Measurements from ENCODE around the gene PHF19. TPM values are rescaled to one million over a fixed set of nuclear protein-coding genes. Genes with fewer than 3 reads are reported as not detected.

The PHF19 gene
- total and polyA plus RNA-seq, 4 donors, result 13.6 to 42.6 (median 31.6) TPM

DNA sequence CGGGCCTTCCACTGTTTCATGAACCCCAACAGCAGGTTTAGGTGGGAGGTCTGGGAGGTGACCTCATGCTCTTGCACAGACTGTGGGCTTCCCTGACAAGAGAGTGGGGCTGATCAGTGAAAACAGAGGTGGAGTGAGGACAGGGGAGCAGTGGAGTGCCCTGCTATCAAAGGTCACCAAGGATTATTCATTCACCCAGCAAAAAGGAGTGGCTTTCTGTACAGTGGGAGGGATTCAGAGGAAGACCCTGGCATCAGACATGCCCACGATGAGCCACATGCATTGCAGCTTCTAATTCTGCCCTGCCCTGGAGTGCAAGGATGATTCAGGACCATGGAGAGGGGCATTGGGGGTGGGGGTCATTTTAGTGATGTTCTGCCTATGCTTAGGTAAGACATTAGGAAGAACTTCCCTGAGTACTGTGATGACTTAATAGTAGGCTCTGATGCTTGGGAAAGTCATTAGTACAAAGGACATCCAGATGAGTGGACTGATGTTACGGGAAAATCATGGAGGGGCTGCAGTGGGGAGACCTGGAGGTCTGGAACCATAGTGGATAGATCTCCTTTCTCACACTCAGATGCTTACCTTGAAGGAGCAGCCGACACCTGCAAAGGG is 36.8 kb upstream of the PHF19 start:
- DNase-seq (ENCODE audit: low read depth in 4 of 6, low spot score in 6 of 6), result no peak

GRCh38 chr9:120912958-120913646 is 36.1 kb upstream of the PHF19 start:
- H3K27me3 ChIP-seq (ENCODE audit: control insufficient read depth, insufficient read depth, low read length), result no peaks in the 10 kb centered on the region
- H3K4me3 ChIP-seq (ENCODE audit: low read depth, low read length), result no peak overlapping the region
- H3K36me3 ChIP-seq (ENCODE audit: control insufficient read depth, insufficient read depth, low read length), result peaks cover 19% of the 10 kb centered on the region
- WGBS (ENCODE audit: insufficient coverage), result 86% methylated on average over 10 of the region's 13 CpGs
- peaks cover 5% of the 10 kb centered on the region for H3K4me1 ChIP-seq (ENCODE audit: control insufficient read depth, insufficient read depth, low read length)
- H3K27ac ChIP-seq (ENCODE audit: low read depth, low read length), result no peak overlapping the region
- no peak for DNase-seq (ENCODE audit: low read depth in 4 of 6, low spot score in 6 of 6)
- H3K9me3 ChIP-seq (ENCODE audit: control insufficient read depth, insufficient read depth, low read length), result no peaks in the 10 kb centered on the region

More for the DNA sequence above, 36.8 kb upstream of the PHF19 start:
- H3K4me3 ChIP-seq (ENCODE audit: low read depth, low read length), result no peak overlapping the region
- H3K27me3 ChIP-seq (ENCODE audit: control insufficient read depth, insufficient read depth, low read length), result no peaks in the 10 kb centered on the region
- WGBS (ENCODE audit: insufficient coverage), result 88% methylated on average over 4 of the region's 4 CpGs
- peaks cover 21% of the 10 kb centered on the region for H3K36me3 ChIP-seq (ENCODE audit: control insufficient read depth, insufficient read depth, low read length)
- no peaks in the 10 kb centered on the region for H3K9me3 ChIP-seq (ENCODE audit: control insufficient read depth, insufficient read depth, low read length)
- peaks cover 7% of the 10 kb centered on the region for H3K4me1 ChIP-seq (ENCODE audit: control insufficient read depth, insufficient read depth, low read length)
- H3K27ac ChIP-seq (ENCODE audit: low read depth, low read length), result no peak overlapping the region

DNA sequence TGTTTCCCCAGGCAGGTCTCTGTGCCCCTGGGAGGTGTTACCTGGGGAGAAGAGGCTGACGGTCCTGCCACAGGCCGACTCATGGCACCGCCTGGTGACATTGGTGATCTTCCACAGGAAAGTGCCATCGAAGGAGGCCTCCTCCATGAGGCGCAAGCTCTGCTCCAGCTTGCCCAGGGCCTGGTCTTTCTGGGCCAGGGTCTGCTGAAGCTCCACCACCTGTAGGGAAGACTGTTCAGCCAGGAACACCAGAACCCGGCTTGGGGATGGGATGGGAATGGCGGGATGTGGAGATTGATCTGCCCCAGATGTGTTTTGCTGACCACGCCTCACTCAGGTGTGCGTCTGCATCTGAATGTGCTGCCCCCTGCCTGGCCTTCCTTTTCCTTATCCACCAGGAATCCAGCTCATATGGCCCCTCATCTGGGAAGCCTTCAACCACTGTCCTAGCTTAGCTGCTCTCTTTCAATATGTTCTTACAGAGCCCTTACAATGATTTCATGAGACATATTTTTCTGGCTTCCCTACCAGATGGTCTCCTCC is 34.4 kb upstream of the PHF19 start:
- Histone ChIP-seq H3K27ac (ENCODE audit: low read depth, low read length) (no peak overlapping the region), H3K9me3 (ENCODE audit: control insufficient read depth, insufficient read depth, low read length) (no peaks in the 10 kb centered on the region), H3K27me3 (ENCODE audit: control insufficient read depth, insufficient read depth, low read length) (no peaks in the 10 kb centered on the region), H3K36me3 (ENCODE audit: control insufficient read depth, insufficient read depth, low read length) (peaks cover 19% of the 10 kb centered on the region), H3K4me3 (ENCODE audit: low read depth, low read length) (no peak overlapping the region), H3K4me1 (ENCODE audit: control insufficient read depth, insufficient read depth, low read length) (peaks cover 5% of the 10 kb centered on the region)
- WGBS (ENCODE audit: insufficient coverage), result 88% methylated on average over 9 of the region's 9 CpGs
- DNase-seq (ENCODE audit: low read depth in 4 of 6, low spot score in 6 of 6), result no peak

GRCh38 chr9:120910643-120911042 is 33.7 kb upstream of the PHF19 start:
- H3K27ac ChIP-seq (ENCODE audit: low read depth, low read length), result no peak overlapping the region

DNA sequence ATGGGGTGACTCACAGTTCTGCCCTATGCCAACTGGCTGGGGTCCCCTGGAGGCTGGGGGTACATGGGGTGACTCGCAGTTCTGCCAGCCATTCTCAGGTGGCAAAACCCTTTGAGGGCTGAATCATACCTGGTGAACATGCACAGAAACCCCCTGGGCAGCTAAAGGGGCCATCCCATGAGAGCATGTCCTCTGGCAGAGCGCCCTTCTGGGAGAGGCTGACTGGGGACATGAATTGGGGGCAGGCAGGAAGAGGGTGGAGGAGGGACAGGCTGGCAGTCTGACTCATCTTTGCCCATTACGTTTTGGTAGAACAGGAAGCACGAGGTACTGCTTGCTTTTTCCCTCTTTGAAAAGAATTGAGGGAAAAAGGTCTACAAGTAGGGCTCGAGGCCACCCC is 32.9 kb upstream of the PHF19 start:
- no peaks in the 10 kb centered on the region for H3K9me3 ChIP-seq (ENCODE audit: control insufficient read depth, insufficient read depth, low read length)
- H3K27ac ChIP-seq (ENCODE audit: low read depth, low read length), result no peak overlapping the region
- H3K27me3 ChIP-seq (ENCODE audit: control insufficient read depth, insufficient read depth, low read length), result no peaks in the 10 kb centered on the region
- 76% methylated on average over 5 of the region's 5 CpGs for WGBS (ENCODE audit: insufficient coverage)
- H3K36me3 ChIP-seq (ENCODE audit: control insufficient read depth, insufficient read depth, low read length), result peaks cover 24% of the 10 kb centered on the region
- no peak overlapping the region for H3K4me3 ChIP-seq (ENCODE audit: low read depth, low read length)
- DNase-seq (ENCODE audit: low read depth in 4 of 6, low spot score in 6 of 6), result no peak
- H3K4me1 ChIP-seq (ENCODE audit: control insufficient read depth, insufficient read depth, low read length), result peaks cover 5% of the 10 kb centered on the region

More at GRCh38 chr9:120910643-120911042, 33.7 kb upstream of the PHF19 start:
- 100% methylated on average over 1 of the region's 3 CpGs for WGBS (ENCODE audit: insufficient coverage)
- no peak overlapping the region for H3K4me3 ChIP-seq (ENCODE audit: low read depth, low read length)
- DNase-seq (ENCODE audit: low read depth in 4 of 6, low spot score in 6 of 6), result no peak
- H3K36me3 ChIP-seq (ENCODE audit: control insufficient read depth, insufficient read depth, low read length), result peaks cover 19% of the 10 kb centered on the region
- peaks cover 5% of the 10 kb centered on the region for H3K4me1 ChIP-seq (ENCODE audit: control insufficient read depth, insufficient read depth, low read length)
- H3K27me3 ChIP-seq (ENCODE audit: control insufficient read depth, insufficient read depth, low read length), result no peaks in the 10 kb centered on the region
- H3K9me3 ChIP-seq (ENCODE audit: control insufficient read depth, insufficient read depth, low read length), result no peaks in the 10 kb centered on the region

DNA sequence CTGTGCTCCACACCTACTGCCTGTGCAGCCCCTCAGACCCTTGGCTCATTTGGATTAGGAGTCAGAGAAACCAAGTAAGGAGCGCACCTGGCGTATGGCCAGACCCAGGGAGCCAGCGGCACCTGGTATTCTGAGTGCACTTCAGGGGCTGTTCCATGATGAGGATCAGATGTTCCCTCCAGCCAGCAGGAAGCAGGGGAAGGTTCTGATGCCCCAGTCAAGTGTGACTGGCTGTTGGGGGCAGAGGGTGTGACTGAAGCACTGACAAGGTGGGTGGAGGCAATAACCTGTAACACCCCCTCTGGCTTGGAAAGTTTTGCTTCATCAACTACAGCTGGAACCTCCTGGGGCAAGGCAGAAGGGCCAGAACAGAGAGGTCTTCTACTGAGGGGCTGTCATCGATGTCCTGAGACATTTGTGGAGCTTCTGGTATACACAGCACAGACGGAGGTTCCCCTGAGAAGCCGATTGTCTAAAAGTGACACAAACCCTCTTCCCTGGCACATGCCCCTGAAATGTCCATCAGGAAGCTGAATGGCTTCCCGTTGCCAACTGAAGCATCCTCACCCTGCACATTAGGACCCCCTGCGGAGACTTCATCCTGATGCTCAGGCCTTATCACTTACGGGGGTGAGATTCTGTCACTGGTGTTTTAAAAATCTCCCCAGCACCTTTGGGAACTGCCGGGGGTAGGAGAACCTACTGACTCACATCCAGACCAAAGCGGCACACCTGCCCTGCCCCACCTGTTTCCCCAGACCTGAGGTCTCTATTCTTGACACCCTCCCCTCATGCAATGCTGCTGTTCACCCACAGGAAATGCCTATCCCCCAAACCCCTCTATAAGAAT is 28.6 kb upstream of the PHF19 start:
- no peaks in the 10 kb centered on the region for H3K9me3 ChIP-seq (ENCODE audit: control insufficient read depth, insufficient read depth, low read length)
- H3K4me1 ChIP-seq (ENCODE audit: control insufficient read depth, insufficient read depth, low read length), result no peaks in the 10 kb centered on the region
- WGBS (ENCODE audit: insufficient coverage), result 94% methylated on average over 7 of the region's 11 CpGs
- H3K4me3 ChIP-seq (ENCODE audit: low read depth, low read length), result no peak overlapping the region
- peaks cover 18% of the 10 kb centered on the region for H3K36me3 ChIP-seq (ENCODE audit: control insufficient read depth, insufficient read depth, low read length)
- no peaks in the 10 kb centered on the region for H3K27me3 ChIP-seq (ENCODE audit: control insufficient read depth, insufficient read depth, low read length)
- no peak for DNase-seq (ENCODE audit: low read depth in 4 of 6, low spot score in 6 of 6)
- no peak overlapping the region for H3K27ac ChIP-seq (ENCODE audit: low read depth, low read length)

GRCh38 chr9:120904978-120905301 is 28.0 kb upstream of the PHF19 start:
- no peak overlapping the region for H3K4me3 ChIP-seq (ENCODE audit: low read depth, low read length)
- whole genome bisulfite sequencing (ENCODE audit: insufficient coverage), result 96% methylated on average over 11 of the region's 11 CpGs
- no peaks in the 10 kb centered on the region for H3K27me3 ChIP-seq (ENCODE audit: control insufficient read depth, insufficient read depth, low read length)
- no peaks in the 10 kb centered on the region for H3K9me3 ChIP-seq (ENCODE audit: control insufficient read depth, insufficient read depth, low read length)
- no peak overlapping the region for H3K27ac ChIP-seq (ENCODE audit: low read depth, low read length)
- peaks cover 17% of the 10 kb centered on the region for H3K36me3 ChIP-seq (ENCODE audit: control insufficient read depth, insufficient read depth, low read length)
- H3K4me1 ChIP-seq (ENCODE audit: control insufficient read depth, insufficient read depth, low read length), result no peaks in the 10 kb centered on the region
- no peak for DNase-seq (ENCODE audit: low read depth in 4 of 6, low spot score in 6 of 6)

GRCh38 chr9:120904061-120904977 is 27.3 kb upstream of the PHF19 start:
- Histone ChIP-seq H3K4me1 (ENCODE audit: control insufficient read depth, insufficient read depth, low read length) (no peaks in the 10 kb centered on the region), H3K27me3 (ENCODE audit: control insufficient read depth, insufficient read depth, low read length) (no peaks in the 10 kb centered on the region), H3K4me3 (ENCODE audit: low read depth, low read length) (no peak overlapping the region), H3K27ac (ENCODE audit: low read depth, low read length) (no peak overlapping the region), H3K9me3 (ENCODE audit: control insufficient read depth, insufficient read depth, low read length) (no peaks in the 10 kb centered on the region), H3K36me3 (ENCODE audit: control insufficient read depth, insufficient read depth, low read length) (peaks cover 12% of the 10 kb centered on the region)
- WGBS (ENCODE audit: insufficient coverage), result 93% methylated on average over 16 of the region's 16 CpGs
- no peak for DNase-seq (ENCODE audit: low read depth in 4 of 6, low spot score in 6 of 6)

Data from spinal cord (tissue), 10 donors.